Activated T-cell treated with anti-CD3 and anti-CD28 coated beads, Interleukin-2, amount 50 U/mL, for 72 hours (primary cell): ENCODE results near the gene HDDC3. TPM values are rescaled to one million over a fixed set of nuclear protein-coding genes. Genes with fewer than 3 reads are reported as not detected.

ENCODE experiments used
- ATAC-seq, 2 donors: fragments of 150-1000 bp; cut with Tn5 transposase; replicated peaks in 1 of 2; 2 replicates each; pipeline ENCODE4 v1.10.0; 2021; ENCODE audit warnings: moderate library complexity in 2 of 2, mild to moderate bottlenecking in 1 of 2
- DNase-seq, 2 donors: peaks; one replicate each; pipeline ENCODE4 v3.0.0; 2021 to 2022; ENCODE audit warnings: mixed read lengths in 1 of 2
- H3K27ac Mint-ChIP-seq: one replicate; pipeline ENCODE4 v1.8.0; 2022; ENCODE audit warnings: mild to moderate bottlenecking, moderate library complexity, mixed read lengths
- H3K27me3 Mint-ChIP-seq: one replicate; pipeline ENCODE4 v1.8.0; 2022; ENCODE audit warnings: low read depth, mixed read lengths
- H3K36me3 Mint-ChIP-seq, 2 donors: one replicate each; pipeline ENCODE4 v1.8.0; 2022; ENCODE audit warnings: mixed read lengths in 2 of 2, mild to moderate bottlenecking in 1 of 2; ENCODE audit not compliant: insufficient read depth in 2 of 2
- H3K4me1 Mint-ChIP-seq: one replicate; pipeline ENCODE4 v1.8.0; 2022; ENCODE audit warnings: low read depth, mixed read lengths
- H3K4me3 Mint-ChIP-seq, 2 donors: one replicate each; pipeline ENCODE4 v1.8.0; 2022; ENCODE audit warnings: mild to moderate bottlenecking in 2 of 2, mixed read lengths in 2 of 2, moderate library complexity in 2 of 2
- H3K9me3 Mint-ChIP-seq, 2 donors: one replicate each; pipeline ENCODE4 v1.8.0; 2022; ENCODE audit warnings: mixed read lengths in 2 of 2
- total RNA-seq, 2 donors: library from RNA; stranded (reverse); gene quantifications; one replicate each; pipeline ENCODE4 v1.2.3, GENCODE V29; 2022

Gene HDDC3
- total RNA-seq, 2 donors from 2014 or later: 37.6 to 53.7 TPM

GRCh38 chr15:90948506-90948905, 16.2 kb upstream of the HDDC3 start:
- H3K36me3 Mint-ChIP-seq: peaks cover 5 to 20% of the 10 kb centered on the region in 2 donors
- H3K9me3 Mint-ChIP-seq: no peaks in the 10 kb centered on the region
- no peak overlapping the region for H3K4me3 Mint-ChIP-seq
- H3K27me3 Mint-ChIP-seq: no peaks in the 10 kb centered on the region
- DNase-seq: no peak
- no peak for ATAC-seq
- no peak overlapping the region for H3K27ac Mint-ChIP-seq
- no peaks in the 10 kb centered on the region for H3K4me1 Mint-ChIP-seq

DNA sequence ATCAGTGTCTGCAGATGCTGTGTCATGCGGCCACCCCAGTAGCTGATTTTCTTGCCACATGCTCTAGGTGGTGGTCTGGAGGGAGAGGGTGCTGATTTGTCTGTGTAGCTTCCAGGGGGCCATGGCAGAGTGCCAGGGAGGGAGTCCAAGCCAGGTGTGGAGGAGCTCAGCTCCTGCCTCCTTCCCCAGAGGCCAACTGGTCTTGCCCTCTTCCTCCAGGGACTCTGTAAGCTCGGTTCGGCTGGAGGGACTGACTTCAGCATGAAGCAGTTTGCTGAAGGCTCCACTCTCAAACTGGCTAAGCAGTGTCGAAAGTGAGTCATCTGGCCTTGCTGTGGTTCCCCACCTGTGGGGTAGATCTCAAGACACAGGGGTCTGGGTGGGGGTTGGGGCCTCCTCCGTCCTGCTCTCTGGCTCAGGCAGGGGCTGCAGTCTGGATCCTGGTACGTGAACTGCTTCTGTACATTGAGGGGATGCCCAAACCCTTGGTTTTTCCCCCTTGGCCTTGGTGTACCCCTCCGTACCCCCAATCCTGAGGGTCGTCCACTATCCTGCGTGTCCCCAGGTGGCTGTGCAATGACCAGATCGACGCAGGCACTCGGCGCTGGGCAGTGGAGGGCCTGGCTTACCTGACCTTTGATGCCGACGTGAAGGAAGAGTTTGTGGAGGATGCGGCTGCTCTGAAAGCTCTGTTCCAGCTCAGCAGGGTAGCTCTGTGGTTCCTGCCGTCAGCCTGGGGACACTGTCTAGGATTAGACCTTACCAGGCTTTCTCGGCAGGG, 15.4 kb upstream of the HDDC3 start:
- Mint-ChIP-seq H3K36me3 (peaks cover 4 to 20% of the 10 kb centered on the region in 2 donors), H3K4me3 (no peak overlapping the region), H3K27ac (no peak overlapping the region), H3K9me3 (no peaks in the 10 kb centered on the region), H3K27me3 (no peaks in the 10 kb centered on the region), H3K4me1 (no peaks in the 10 kb centered on the region)
- ATAC-seq: no peak
- no peak for DNase-seq

DNA sequence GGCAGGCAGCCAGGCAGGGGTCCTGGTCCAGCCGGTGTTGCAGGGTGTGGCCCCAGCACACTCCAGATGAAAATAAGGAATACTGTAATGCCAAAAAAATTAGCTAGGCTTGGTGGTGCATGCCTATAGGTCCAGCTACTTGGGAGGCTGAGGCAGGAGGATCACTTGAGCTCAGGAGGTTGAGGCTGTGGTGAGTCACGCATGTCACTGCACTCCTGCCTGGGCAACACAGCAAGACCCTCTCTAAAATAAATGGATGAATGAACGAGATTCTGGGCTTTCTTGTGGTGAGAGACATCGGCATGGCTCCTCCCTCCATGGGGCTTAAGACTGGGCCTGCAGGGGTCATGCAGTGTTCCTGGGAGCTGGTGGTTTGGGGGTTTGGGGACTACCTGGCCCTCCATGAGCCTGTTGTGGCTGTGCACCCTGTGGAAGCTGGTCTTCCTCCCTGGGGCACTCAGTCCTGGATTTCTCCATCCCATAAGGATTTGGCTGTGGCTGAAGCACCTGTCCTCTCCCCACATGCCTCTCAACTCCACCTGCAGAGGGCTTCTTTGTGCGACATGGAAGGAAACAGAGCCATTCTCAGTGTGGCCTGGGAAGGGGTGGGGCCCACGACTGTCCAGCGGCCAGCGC, 14.7 kb upstream of the HDDC3 start:
- H3K36me3 Mint-ChIP-seq: peaks cover 2 to 18% of the 10 kb centered on the region in 2 donors
- DNase-seq: no peak
- H3K27ac Mint-ChIP-seq: no peak overlapping the region
- ATAC-seq: no peak
- H3K4me1 Mint-ChIP-seq: no peaks in the 10 kb centered on the region
- no peaks in the 10 kb centered on the region for H3K27me3 Mint-ChIP-seq
- no peaks in the 10 kb centered on the region for H3K9me3 Mint-ChIP-seq
- H3K4me3 Mint-ChIP-seq: no peak overlapping the region

DNA sequence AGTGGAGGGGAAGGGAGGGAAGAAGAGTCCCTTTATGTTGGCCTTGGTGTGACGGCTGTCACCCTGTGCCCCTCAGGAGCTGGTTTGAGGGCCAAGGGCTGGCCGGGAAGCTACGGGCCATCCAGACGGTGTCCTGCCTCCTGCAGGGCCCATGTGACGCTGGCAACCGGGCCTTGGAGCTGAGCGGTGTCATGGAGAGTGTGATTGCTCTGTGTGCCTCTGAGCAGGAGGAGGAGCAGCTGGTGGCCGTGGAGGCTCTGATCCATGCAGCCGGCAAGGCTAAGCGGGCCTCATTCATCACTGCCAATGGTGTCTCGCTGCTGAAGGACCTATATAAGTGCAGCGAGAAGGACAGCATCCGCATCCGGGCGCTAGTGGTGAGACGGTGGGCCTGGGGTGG, 14.2 kb upstream of the HDDC3 start:
- ATAC-seq: no peak
- no peak overlapping the region for H3K27ac Mint-ChIP-seq
- peaks cover 0 to 14% of the 10 kb centered on the region in 2 donors for H3K36me3 Mint-ChIP-seq
- H3K27me3 Mint-ChIP-seq: no peaks in the 10 kb centered on the region
- DNase-seq: no peak
- H3K4me3 Mint-ChIP-seq: no peak overlapping the region
- no peaks in the 10 kb centered on the region for H3K4me1 Mint-ChIP-seq
- no peaks in the 10 kb centered on the region for H3K9me3 Mint-ChIP-seq

- H3K36me3 Mint-ChIP-seq: peaks cover 2 to 19% of the 10 kb centered on the region in 2 donors
- H3K4me1 Mint-ChIP-seq: no peaks in the 10 kb centered on the region
- H3K27ac Mint-ChIP-seq: no peak overlapping the region
- no peaks in the 10 kb centered on the region for H3K27me3 Mint-ChIP-seq
- ATAC-seq (no peak), DNase-seq (no peak)
- no peaks in the 10 kb centered on the region for H3K9me3 Mint-ChIP-seq
- H3K4me3 Mint-ChIP-seq: no peak overlapping the region
Measured at GRCh38 chr15:90945091-90945490, 12.7 kb upstream of the HDDC3 start.

DNA sequence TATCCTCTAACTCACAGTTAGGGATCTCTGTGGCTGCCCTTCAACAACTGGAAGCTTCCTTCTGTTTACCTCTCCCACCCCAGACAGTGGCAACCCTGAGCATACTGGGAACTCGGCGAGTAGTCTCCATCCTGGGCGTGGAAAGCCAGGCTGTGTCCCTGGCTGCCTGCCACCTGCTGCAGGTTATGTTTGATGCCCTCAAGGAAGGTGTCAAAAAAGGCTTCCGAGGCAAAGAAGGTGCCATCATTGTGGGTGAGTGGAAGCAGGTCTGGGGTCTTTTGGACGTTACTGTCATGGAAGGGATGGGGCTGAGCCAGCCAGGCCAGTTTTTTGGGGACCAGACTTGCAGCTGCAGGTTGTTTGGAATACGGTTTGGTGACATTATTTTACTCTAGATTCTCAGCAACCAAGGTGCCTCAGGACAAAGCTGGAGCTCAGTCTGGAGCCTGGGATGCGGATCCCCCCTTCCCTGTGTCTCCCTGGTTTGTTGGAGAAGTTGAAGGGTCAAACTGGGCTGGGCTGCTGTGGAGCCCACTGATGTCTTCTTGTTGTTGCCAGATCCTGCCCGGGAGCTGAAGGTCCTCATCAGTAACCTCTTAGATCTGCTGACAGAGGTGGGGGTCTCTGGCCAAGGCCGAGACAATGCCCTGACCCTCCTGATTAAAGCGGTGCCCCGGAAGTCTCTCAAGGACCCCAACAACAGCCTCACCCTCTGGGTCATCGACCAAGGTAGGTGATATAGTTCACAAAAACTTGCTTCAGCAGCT, 10.2 kb upstream of the HDDC3 start:
- H3K4me1 Mint-ChIP-seq: no peaks in the 10 kb centered on the region
- no peak overlapping the region for H3K27ac Mint-ChIP-seq
- ATAC-seq (no peak), DNase-seq (no peak)
- no peak overlapping the region for H3K4me3 Mint-ChIP-seq
- H3K36me3 Mint-ChIP-seq: peaks cover 4 to 15% of the 10 kb centered on the region in 2 donors
- no peaks in the 10 kb centered on the region for H3K9me3 Mint-ChIP-seq
- no peaks in the 10 kb centered on the region for H3K27me3 Mint-ChIP-seq

DNA sequence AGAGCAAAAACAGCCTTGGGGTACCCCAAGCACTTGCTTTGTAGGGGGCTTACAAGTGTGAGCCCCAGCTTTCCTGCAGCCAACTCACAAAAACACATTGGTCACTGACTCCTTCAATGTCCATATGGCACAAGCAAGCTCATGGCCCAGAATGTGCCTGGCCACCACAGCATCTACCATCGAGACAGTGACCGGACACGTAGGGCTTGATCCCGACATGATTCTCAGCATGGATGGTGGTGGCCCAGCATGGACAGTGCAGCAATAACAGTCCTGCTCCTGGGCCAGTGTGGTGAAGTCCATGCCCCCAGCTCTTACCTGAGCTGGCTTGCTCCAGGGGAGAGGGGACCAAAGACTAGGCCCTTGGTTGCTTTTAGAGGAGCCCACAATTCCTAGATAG, 8.7 kb upstream of the HDDC3 start:
- no peaks in the 10 kb centered on the region for H3K27me3 Mint-ChIP-seq
- ATAC-seq (no peak), DNase-seq (no peak)
- no peak overlapping the region for H3K27ac Mint-ChIP-seq
- H3K9me3 Mint-ChIP-seq: no peaks in the 10 kb centered on the region
- H3K36me3 Mint-ChIP-seq: peaks cover 4 to 22% of the 10 kb centered on the region in 2 donors
- no peak overlapping the region for H3K4me3 Mint-ChIP-seq
- H3K4me1 Mint-ChIP-seq: peaks cover 10% of the 10 kb centered on the region

- peaks cover 4 to 22% of the 10 kb centered on the region in 2 donors for H3K36me3 Mint-ChIP-seq
- no peak for ATAC-seq
- H3K27ac Mint-ChIP-seq: no peak overlapping the region
- peaks cover 16% of the 10 kb centered on the region for H3K4me1 Mint-ChIP-seq
- H3K4me3 Mint-ChIP-seq: no peak overlapping the region
- H3K27me3 Mint-ChIP-seq: no peaks in the 10 kb centered on the region
- DNase-seq: no peak
- H3K9me3 Mint-ChIP-seq: no peaks in the 10 kb centered on the region
Measured at GRCh38 chr15:90939756-90940155, 7.4 kb upstream of the HDDC3 start.

DNA sequence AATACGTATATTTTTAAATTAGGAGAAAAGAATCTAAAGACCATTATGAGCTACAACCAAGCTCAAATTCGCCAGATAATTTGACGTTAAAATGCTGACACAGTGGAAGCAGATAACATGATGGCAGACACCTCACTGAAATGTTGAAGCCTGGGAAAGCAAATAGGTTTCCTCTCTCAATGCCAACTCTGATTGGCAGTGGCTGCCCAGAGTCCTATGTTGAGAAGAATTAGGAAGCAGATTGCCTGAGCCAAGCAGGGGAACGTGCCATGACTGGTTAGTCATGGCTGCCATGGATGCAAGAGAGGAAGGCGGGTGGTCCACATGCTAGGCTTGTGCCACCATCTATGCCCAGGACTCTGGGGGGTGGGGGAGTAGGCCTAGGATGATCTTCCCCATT, 5.9 kb upstream of the HDDC3 start:
- Mint-ChIP-seq H3K4me1 (peaks cover 31% of the 10 kb centered on the region), H3K36me3 (peaks cover 4 to 20% of the 10 kb centered on the region in 2 donors), H3K27me3 (no peaks in the 10 kb centered on the region), H3K9me3 (no peaks in the 10 kb centered on the region), H3K4me3 (no peak overlapping the region), H3K27ac (no peak overlapping the region)
- DNase-seq (no peak), ATAC-seq (no peak)

GRCh38 chr15:90936823-90937222, 4.5 kb upstream of the HDDC3 start:
- Mint-ChIP-seq H3K36me3 (peaks cover 4 to 21% of the 10 kb centered on the region in 2 donors), H3K27me3 (no peaks in the 10 kb centered on the region), H3K9me3 (no peaks in the 10 kb centered on the region), H3K27ac (peak overlapping the region; percentile 75), H3K4me3 (peak overlapping the region; percentile 87 to 97), H3K4me1 (peaks cover 41% of the 10 kb centered on the region)
- ATAC-seq (no peak), DNase-seq (no peak)

- Mint-ChIP-seq H3K4me1 (peaks cover 56% of the 10 kb centered on the region), H3K27me3 (no peaks in the 10 kb centered on the region), H3K36me3 (peaks cover 4 to 17% of the 10 kb centered on the region in 2 donors), H3K4me3 (peak within 1 kb of the TSS; percentile 87 to 97), H3K27ac (peak within 1 kb of the TSS; percentile 83), H3K9me3 (no peaks in the 10 kb centered on the region)
- DNase-seq (peak; percentile 97 to 98), ATAC-seq (peak; percentile 75 to 79)
Measured at GRCh38 chr15:90934949-90935751, 2.8 kb upstream of the HDDC3 start, which contains the start of gene UNC45A. TSS of gene UNC45A (plus strand) at chr15:90935285. CDS start at chr15:90935325, 40 bp downstream.

DNA sequence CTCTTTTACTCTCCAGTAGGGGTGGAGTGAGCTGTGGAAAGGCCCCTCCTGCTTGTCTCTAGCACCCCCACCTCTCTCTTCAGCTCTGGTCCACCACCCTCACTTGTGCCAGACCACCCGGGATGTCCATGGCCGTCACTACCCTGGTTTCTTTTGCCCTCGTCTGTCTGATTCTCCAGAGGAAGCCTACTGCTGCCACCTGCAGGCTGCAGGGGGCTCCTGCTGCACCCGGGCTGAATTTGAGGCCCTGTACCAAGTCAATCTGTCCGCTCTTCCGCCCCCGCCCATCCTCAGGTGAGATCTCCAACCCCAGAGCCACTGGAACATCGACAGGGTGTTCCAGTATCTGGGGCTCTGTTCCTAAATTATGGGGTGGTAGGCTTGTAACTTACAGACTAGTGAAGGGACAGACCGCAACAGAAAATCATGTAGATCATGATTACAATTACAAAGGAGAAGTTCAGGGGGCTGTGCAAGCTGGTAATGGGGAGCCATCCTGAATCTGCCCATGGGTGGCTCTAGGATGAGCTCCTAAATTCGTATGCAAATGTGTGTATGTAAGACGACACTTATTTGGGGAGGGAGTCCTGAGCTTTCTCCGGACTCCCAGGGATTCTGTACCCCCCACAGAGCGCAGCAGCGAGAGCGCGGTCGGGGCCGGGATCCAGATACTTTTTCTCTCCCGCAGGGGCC, 2.1 kb upstream of the HDDC3 start:
- DNase-seq (peak; percentile 90 to 93), ATAC-seq (peak; percentile 36 to 42)
- no peaks in the 10 kb centered on the region for H3K27me3 Mint-ChIP-seq
- H3K4me1 Mint-ChIP-seq: peaks cover 61% of the 10 kb centered on the region
- H3K27ac Mint-ChIP-seq: peak overlapping the region; percentile 23
- H3K9me3 Mint-ChIP-seq: no peaks in the 10 kb centered on the region
- H3K36me3 Mint-ChIP-seq: peaks cover 4 to 17% of the 10 kb centered on the region in 2 donors
- peak overlapping the region; percentile 87 to 97 for H3K4me3 Mint-ChIP-seq
